GM18520 (cell line): ENCODE results near the gene VWF.
"Not testable (repeated sequence)": the region's sequence is repeated elsewhere in the genome, so short reads cannot be mapped to it uniquely, and the experiment has no call there.

Experiments
- ATAC-seq: cut with Tn5 transposase; IDR thresholded peaks from one replicate; pipeline ENCODE4 v1.9.1; 2021; ENCODE audit not compliant: unreplicated experiment

The VWF gene

DNA sequence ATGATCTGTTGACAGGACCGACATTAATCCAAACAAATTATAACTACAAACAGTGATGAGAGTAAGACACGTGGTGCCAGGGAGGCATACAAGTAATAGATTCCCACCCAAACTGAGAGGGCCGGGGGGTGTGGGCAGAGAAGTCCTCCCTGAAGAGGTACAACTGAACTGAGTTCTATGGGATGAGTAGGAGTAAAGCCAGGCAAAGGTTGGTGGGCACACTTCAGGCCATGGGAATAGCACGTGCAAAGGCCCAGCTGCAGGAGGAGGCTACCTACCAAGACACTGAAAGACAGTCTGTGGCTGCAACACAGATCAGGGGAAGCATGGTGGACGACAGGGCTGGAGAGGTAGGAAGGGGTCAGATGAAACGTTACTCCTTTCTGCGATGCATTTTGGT, 22.0 kb upstream of the VWF start:
- ATAC-seq = no peak

DNA sequence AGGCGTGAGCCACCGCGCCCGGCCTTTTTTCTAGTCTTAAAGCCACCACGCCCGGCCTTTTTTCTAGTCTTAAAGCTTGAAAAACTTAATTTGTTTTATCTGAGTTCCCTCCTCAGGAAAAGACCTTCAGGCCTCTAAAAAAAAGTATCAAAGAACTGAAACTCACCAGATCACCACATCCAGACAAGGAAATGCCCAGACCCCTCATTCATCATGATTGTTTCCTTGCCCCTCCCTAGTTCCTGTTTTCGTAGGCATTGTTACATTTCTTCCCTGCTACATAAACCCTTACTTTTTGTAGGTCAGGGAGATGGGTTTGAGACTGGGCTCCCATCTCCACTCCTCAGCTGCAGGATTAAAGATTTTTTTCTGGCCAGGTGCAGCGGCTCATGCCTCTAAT, 21.1 kb upstream of the VWF start:
- ATAC-seq = no peak

DNA sequence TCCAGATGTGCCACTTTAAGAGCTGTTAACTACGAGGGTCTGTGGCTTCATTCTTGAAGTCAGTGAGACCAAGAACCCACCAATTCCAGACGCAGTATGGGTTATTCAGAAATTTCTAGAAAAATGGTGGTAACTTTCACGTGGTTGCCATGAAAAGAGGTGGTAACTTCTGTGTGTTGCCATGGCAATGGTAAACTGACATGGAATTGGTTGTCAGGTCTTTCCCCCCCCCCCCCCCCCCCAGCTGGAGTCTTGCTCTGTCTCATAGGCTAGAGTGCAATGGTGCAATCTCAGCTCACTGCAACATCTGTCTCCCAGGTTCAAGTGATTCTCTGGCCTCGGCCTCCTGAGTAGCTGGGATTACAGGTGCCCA, 18.8 kb upstream of the VWF start:
- no peak for ATAC-seq

DNA sequence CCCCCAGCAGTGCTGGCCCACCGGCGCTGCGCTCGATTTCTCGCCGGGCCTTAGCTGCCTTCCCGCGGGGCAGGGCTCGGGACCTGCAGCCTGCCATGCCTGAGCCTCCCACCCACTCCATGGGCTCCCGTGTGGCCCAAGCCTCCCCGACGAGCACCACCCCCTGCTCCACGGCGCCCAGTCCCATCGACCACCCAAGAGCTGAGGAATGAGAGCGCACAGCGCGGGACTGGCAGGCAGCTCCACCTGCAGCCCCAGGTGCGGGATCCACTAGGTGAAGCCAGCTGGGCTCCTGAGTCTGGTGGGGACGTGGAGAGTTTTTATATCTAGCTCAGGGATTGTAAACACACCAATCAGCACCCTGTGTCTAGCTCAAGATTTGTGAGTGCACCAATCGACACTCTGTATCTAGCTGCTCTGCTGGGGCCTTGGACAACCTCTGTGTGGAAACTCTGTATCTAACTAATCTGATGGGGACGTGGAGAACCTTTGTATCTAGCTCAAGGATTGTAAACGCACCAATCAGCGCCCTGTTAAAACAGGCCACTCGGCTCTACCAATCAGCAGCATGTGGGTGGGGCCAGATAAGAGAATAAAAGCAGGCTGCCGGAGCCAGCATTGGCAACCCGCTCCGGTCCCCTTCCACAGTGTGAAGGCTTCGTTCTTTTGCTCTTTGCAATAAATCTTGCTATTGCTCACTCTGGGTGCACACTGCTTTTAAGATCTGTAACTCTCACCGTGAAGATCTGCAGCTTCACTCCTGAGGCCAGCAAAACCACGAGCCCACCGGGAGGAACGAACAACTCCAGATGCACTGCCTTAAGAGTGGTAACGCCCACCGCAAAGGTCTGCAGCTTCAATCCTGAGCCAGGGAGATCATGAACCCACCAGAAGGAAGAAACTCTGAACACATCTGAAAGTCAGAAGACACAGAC, 18.2 kb upstream of the VWF start:
- ATAC-seq = not testable (repeated sequence)

DNA sequence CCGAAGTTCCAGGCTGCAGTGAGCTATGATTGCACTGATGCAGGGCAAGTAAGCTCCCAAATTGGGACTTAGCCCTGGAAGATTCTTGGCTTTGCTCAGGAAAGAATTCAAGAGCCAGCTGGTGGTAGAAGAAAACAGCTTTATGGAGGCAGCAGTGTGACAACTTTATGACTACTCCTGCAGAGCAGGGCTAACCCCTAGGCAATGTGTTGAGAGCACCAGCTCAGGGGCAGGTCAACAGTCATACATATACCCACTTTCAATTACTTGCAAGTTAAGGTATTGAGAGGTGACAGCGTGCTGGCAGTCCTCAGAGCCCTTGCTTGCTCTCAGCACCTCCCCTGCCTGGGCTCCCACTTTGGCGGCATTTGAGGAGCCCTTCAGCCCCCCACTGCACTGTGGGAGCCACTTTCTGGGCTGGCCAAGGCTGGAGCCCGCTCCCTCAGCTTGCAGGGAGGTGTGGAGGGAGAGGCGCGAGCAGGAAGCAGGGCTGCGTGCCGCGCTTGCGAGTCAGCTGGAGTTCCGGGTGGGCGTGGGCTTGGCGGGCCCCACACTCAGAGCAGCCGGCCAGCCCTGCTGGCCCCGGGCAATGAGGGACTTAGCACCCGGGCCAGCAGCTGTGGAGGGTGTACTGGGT, 17.4 kb upstream of the VWF start:
- ATAC-seq = not testable (repeated sequence)

DNA sequence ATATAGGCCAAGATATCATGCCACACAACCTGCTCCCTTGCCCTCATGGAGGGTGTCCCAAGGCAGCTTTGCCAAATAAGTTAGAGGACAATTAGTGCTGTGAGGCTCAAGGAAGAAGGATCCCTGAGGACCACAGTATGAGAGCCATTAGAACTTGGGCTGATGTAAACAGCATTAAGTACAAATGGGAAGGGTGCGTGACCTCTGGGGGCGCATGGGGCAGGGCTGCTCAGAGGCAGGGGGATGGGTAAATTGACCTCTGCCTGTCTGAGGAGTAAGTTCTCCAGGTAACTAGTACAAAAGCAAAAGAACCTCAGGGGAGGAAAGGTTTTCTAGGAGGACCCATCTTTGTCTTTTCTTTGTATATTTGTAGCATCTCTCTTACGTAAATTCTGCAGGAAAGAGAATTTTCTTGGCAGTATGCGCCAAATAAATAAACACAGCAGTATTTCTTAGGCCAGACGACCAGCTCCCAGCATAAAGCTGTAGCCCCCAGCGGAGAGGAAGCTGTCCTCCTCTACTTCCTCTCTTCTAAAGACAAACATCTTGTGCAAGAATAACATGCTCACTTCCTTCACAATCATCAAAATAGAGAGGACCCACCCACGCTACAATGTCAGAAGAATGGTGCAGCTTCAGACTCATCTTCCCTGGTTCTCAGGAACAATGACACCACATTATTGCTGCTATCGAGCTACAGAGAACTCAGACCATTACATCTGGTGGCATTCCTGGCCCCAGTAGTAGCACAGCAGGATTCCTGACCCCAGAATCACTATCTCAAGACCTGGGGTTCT, 16.4 kb upstream of the VWF start:
- ATAC-seq = no peak

DNA sequence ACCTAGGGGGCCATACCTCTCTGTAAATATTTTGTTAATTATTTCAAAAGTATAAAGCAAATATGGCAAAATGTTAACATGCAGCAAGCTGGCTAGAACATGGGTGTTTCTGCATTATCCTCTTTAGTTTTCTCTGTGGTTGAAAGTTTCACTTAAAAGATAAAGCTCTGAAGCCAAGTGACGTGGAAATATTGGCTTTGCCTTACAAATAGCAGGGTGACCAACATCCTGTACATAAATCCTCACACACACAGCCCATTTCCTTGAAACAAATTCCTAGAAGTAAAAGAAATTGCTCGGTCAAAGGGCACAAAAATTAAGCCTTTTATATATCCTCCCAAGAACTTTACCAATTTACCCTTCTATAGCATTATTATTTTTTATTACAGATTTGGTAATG, 10.6 kb upstream of the VWF start:
- ATAC-seq = no peak

DNA sequence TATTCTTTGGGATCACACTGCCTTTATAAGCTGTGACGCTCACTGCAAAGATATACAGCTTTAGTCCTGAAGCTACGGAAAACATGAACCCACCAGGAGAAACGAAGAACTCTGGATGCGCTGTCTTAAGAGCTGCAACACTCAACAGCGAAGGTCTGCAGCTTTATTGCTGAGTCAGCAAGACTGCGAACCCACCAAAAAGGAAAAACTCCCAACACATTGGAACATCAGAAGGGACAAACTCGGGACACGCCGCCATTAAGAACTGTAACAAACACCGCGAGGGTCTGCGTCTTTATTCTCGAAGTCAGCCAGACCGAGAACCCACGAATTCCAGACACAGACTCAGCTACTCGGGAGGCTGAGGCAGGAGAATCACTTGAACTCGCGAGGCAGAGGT, 9.2 kb upstream of the VWF start:
- no peak for ATAC-seq

DNA sequence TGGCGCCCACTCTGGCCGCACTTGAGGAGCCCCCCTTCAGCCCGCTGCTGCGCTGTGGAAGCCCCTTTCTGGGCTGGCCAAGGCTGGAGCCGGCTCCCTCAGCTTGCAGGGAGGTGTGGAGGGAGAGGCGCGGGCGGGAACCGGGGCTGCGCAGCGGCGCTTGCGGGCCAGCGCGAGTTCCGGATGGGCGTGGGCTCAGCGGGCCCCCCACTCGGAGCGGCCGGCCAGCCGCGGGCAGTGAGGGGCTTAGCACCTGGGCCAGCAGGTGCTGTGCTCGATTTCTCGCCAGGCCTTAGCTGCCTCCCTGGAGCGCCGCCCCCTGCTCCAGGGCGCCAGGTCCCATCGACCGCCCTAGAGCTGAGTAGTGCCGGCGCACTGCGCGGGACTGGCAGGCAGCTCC, 8.0 kb upstream of the VWF start:
- no peak for ATAC-seq

DNA sequence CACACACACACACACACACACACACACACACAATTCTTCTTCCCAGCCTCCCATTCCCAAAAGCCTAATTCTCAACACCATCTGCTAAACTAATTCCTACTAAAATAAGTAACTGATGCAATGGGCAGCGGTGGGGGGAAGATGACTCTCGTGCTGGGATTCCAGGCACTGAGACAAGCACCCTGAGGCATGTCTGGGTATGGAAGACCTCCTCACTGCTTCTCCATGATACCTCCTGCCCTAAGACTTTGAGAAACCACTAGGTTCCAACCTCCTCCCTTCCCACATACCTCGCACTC, 789 bp upstream of the VWF start:
- no peak for ATAC-seq

DNA sequence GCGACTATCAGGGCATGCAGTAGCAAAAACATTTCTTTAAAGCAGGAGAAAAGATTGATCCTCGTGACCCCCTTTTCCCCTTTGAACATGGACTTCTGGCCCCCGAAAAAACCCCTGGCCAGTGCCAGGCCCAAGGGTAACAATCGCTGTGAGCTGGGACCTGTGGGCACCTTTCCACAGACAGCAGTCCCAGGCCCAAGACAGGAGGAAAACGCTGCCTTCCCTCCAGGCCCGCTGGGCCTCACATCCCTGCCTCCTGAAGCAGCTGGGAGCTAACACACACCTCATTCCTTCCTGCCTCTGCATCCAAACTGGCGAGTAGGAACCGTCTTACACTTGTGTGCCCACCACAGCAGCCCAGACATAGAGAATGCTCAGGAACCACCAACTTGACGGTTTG, 1.2 kb downstream of the VWF start:
- no peak for ATAC-seq

DNA sequence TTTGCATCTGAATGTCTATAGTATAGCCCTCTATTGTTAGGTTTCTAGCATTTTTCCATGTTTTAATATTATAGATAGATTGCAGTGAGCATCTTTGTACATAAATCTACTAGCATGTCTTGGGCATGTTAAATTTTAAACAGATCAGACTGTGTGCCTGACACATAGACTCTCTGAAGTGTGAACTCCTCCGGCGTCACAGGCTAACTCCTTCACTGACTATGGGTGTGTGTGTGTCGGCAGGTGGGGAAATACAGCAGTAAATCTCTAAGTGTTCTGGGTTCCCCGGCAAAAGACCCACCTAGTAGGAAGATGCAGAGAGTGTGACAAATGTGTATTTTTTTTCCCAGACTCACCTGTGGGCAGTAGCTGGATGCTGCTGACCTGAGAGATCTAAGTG, 2.3 kb downstream of the VWF start:
- ATAC-seq = no peak

DNA sequence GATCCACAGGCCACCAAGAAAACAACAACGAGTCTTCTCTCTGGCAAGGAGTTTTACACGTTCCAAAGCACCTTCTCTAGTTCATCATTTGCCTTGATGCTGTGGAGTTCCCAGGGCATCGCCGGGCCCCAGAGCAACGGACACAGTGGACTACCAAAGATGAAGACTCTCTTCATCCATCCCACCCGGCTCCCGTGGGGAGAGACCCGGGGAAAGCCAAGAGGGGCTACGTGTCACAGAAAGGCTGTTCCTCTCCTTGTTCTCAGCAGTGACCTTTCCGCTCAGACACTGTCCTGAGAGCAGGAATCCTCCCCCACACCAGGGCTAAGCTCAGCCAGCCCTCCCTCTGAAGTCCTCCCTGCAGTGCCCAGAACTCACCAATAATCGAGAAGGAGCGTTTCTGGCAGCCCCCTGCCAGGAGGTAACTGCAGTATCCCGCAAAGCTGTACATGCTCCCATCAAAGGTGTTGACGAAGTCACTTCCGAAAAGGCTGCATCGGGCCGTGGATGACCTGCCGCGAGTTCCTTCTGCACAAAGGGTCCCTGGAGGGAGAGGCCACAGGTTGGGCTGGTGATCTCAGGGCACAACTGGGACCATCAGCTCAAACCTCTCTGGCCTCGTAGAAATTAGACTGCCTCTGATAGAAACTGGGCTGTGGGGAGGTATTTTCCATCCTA, 3.5 kb downstream of the VWF start:
- no peak for ATAC-seq

DNA sequence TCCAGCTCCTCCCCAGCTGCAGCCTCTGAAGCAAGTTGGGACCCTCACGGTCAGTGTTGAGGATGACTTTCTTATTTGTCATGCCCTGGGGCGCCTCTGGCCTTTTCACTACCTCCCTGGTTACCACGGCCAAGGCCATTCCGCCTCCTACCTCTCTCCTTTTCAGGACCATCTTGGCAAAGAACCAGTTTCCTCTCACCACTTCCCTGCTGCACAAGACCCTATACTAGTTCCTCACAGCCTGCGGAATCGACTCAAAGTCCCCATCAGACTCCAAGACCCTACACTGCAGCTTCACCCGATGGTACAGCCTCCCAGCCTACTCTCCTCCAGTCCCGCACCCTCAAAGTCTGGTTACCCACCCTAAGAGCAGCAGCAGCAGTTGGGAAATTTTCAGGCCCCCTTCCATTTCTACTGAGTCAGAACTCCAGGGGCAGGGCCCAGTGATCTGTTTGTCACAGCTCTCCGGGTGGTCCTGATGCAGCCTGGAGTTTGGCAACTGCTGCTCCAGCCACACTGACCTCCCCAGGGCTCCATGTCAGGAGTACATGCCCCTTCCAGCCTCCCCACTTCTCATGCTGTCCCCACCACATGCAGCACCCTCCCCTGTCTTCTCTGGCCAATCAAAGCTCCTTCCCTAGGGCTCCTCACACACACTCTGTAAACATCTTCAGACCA, 5.4 kb downstream of the VWF start:
- ATAC-seq = no peak

DNA sequence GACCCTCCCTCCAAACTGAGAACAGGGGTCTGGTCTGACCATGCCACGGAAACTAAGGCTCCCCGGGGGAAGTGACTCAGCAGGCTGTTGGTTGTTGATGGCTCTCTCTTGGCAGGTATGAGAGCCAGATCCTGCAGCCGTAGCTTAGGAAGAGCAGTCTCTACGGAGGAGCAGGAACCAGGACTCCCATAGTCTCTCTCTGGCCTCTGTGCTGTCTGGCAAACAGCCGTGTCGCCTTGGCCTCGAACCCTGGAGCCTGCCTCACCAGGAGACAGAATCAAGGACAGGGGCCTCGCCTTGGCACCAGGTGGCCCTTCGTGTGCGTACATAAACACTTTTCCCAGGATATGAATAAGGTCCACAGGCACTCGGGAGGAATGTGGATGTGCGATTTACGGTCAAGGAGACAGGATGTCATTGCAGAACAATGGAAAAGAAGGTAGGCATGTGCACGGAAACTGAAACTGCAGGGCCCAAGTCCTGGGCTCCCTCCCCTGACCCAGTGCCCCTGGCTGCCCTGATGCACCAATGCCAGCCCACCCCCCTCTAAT, 7.9 kb downstream of the VWF start:
- no peak for ATAC-seq

DNA sequence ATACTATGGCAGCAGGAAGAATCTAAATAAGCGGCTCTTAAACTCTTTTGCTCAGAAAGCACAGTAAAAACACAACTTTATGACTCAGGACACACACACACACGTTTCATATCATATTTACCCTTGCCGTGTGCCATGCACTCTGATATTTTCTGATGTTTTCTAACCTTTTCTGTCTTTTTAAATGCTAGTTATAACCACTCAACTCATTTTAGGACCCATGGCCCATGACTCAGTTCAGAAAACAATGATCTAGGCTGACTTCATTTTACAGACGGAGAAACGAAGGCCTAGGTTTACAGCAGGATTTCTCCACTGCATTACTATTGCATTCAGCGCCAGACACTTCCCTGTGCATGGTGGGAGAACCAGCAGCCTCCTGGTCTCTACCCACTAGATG, 9.1 kb downstream of the VWF start:
- no peak for ATAC-seq

DNA sequence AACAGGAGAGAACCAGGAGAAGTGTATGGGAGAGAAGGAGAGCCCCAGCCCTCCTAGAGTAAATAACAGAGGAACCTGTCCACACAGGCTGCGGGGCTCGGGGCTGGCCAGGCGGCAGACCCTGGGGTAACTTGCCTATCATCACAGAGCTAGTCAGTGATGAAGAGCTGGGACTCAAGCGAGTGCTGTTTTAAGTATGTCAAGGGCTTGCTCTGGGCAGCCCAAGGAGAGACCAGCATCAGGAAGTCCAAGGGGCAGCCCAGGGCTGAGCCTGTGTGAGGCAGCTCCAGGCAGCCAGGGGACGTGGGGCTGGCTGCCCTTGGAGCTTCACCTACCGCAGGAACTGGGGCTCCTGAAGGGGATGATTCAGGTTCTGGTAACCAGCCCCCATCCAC, 10.0 kb downstream of the VWF start:
- no peak for ATAC-seq

DNA sequence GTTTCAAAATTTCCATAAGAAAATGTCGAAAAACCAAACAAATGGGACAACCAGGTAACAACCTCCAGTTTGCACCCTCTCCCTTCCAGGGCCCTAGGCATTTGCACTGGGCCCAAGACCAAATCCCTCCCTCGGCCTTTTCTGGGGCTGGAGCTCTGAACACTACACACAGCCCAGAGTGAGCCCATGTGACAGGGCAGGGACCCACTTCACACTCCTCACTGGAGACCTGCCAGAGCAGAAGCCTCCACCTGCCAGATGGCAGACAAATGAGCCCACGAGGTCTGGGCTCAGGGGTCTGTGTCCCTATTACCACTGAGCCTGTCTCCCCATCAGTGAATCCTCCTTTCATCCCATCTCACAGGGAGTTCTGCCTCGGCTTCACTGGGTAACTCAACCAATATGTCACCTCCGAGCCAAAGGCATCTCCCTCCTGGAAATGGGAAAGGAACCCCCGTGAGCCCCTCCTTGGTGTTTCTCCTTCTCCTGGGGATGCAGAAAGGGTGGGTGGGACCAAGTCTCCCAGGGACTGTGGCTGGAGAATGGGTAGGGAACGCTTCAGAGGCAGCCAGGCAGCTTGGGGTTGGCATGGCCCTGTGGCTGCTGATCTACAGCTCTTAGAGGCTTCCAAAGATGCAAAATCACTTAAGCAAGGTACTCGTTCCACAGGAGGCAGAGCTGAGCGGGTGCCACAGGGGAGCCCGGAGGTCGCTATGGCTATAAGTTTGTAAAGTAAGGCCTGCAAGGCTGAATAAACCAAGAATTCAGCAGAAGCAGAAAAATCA, 10.6 kb downstream of the VWF start:
- no peak for ATAC-seq

DNA sequence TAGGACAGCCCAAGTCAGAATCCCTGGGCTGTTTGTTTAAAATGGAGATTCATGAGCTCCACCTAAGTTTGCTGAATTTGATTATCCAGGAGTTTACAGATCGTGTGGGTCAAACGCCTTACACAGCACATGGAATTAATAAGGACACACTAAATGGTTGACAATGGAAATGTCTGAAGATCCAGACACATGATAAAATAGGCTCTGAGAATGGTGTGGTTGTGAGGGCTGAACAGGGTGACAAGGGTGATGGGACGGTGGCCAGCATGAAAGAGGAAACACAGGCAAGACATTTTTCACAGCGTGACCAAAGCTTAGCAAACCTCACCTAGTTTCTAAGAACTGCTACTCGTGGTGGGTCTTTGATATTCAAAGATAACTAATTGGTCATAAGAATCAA, 12.5 kb downstream of the VWF start:
- ATAC-seq = no peak

DNA sequence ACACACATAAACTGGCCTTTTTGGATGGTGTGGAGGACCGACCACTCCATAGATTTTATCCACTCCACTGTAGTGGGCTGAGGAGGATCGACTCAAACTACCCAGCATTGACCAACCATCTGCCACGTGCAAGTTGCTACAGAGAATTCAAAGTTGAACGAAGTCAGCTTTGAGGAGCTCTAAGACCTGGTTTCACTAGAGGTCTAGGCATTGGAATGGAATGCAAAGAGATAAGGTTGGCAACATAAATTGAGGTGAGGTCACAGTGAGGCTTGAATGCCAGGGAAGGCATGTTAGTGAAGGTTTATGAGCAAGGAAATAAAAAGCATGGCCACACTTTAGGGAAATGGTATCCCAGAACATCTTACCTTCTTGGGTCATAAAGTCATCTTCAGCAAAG, 14.5 kb downstream of the VWF start:
- no peak for ATAC-seq
